MM.1S (cell line): ENCODE measurements around the gene FAM240A.

Source experiments
- DNase-seq: peaks from one replicate; pipeline ENCODE4 v3.0.0-alpha.2; 2015
- H2AFZ ChIP-seq: fragments of 300-600 bp; sonication (generic); 2 replicates; pipeline ENCODE4 v1.6.0; 2016; ENCODE audit warnings: antibody characterized with exemption, low read length
- H3F3A ChIP-seq: fragments of 300-600 bp; sonication (generic); 2 replicates; pipeline ENCODE4 v1.6.1; 2016; ENCODE audit warnings: mild to moderate bottlenecking, antibody characterized with exemption, low read length, moderate library complexity, mixed read lengths; ENCODE audit not compliant: insufficient read depth
- H3K27ac ChIP-seq: fragments of 300-600 bp; sonication (generic); 2 replicates; pipeline ENCODE4 v1.5.1; 2016; ENCODE audit warnings: mild to moderate bottlenecking, low read length
- H3K27me3 ChIP-seq: fragments of 300-600 bp; sonication (generic); replicated peaks from 2 replicates; pipeline ENCODE4 v1.6.0; 2016; ENCODE audit warnings: low read length; ENCODE audit not compliant: insufficient read depth
- H3K36me3 ChIP-seq: fragments of 300-600 bp; sonication (generic); replicated peaks from 2 replicates; pipeline ENCODE4 v1.6.1; 2016; ENCODE audit warnings: mild to moderate bottlenecking, low read length, mixed read lengths; ENCODE audit not compliant: insufficient read depth
- H3K4me1 ChIP-seq: fragments of 300-600 bp; sonication (generic); 2 replicates; pipeline ENCODE4 v1.6.1; 2016; ENCODE audit warnings: low read length, mixed read lengths
- H3K4me2 ChIP-seq: fragments of 300-600 bp; sonication (generic); 2 replicates; pipeline ENCODE4 v1.6.0; 2016; ENCODE audit warnings: low read depth, low read length
- H3K4me3 ChIP-seq: fragments of 300-600 bp; sonication (generic); 2 replicates; pipeline ENCODE4 v1.5.1; 2016; ENCODE audit warnings: low read length, mixed read lengths
- H3K79me2 ChIP-seq: fragments of 300-600 bp; sonication (generic); 2 replicates; pipeline ENCODE4 v1.6.1; 2016; ENCODE audit warnings: mixed run types, low read length, mixed read lengths
- H3K9ac ChIP-seq: fragments of 300-600 bp; sonication (generic); 2 replicates; pipeline ENCODE4 v1.6.1; 2016; ENCODE audit warnings: low read length, mixed read lengths
- H3K9me2 ChIP-seq: fragments of 300-600 bp; sonication (generic); replicated peaks from 2 replicates; pipeline ENCODE4 v1.6.1; 2016; ENCODE audit warnings: mild to moderate bottlenecking, low read length, mixed read lengths; ENCODE audit not compliant: insufficient read depth
- H3K9me3 ChIP-seq: fragments of 300-600 bp; sonication (generic); replicated peaks from 2 replicates; pipeline ENCODE4 v1.6.1; 2016; ENCODE audit warnings: mild to moderate bottlenecking, low read length, mixed read lengths; ENCODE audit not compliant: insufficient read depth
- H4K20me1 ChIP-seq: fragments of 300-600 bp; sonication (generic); 2 replicates; pipeline ENCODE4 v1.6.1; 2016; ENCODE audit warnings: mild to moderate bottlenecking, low read length, moderate library complexity, mixed read lengths; ENCODE audit not compliant: insufficient read depth
- EZH2 ChIP-seq: fragments of 300-600 bp; sonication (generic); optimal IDR thresholded peaks from 2 replicates; pipeline ENCODE3; 2017; ENCODE audit warnings: low read depth, mild to moderate bottlenecking, antibody characterized with exemption, low read length, mixed read lengths
- EZH2phosphoT487 ChIP-seq: fragments of 300-600 bp; sonication (generic); IDR thresholded peaks from 2 replicates; pipeline ENCODE4 v1.6.1; 2018; ENCODE audit warnings: antibody characterized with exemption, low read length
- TF ChIP-seq, protein P1 (sequence below): fragments of 300-600 bp; sonication (generic); IDR thresholded peaks from 2 replicates; pipeline ENCODE4 v1.5.1; 2016; ENCODE audit warnings: antibody characterized with exemption, low read length, mixed read lengths

Gene FAM240A

DNA sequence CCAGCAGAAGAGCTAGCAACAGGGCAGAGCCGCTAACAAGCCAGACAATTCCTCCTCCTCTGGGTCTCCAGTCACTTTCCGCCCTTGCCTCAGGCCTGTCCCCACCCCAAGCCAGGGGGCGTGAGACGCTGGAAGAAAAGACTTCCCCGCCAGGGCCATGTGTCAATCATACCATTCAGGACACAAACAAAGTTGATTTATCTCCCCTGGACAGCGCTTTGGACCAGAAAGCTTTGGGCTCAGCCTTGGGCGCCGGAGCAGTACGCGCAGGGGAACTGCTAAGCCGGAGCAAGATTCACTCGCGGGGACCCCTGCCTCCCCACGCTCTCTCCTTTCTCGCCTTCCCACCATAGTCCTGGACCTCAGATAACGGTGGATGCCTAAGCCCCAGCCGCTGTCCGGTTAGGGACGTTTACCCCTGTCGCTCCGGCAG, 46.7 kb upstream of the FAM240A start:
- Histone ChIP-seq H3K27me3 (no peaks in the 10 kb centered on the region), H3K9me3 (no peaks in the 10 kb centered on the region), H3F3A (no peaks in the 10 kb centered on the region), H3K27ac (no peak overlapping the region), H3K4me1 (0 out of 2 replicates have a peak, but pooled peaks cover 3% of the 10 kb centered on the region), H4K20me1 (no peaks in the 10 kb centered on the region), H3K9ac (peak overlapping the region; percentile 37; the same call in 1 of the 2 replicates), H3K4me2 (peak overlapping the region; percentile 76), H3K79me2 (no peaks in the 10 kb centered on the region), H2AFZ (peak overlapping the region; percentile 66), H3K4me3 (peak overlapping the region; percentile 62), H3K36me3 (no peaks in the 10 kb centered on the region), H3K9me2 (no peaks in the 10 kb centered on the region)
- no peak for DNase-seq
- TF ChIP-seq EZH2 (no peak), EZH2phosphoT487 (no peak)

DNA sequence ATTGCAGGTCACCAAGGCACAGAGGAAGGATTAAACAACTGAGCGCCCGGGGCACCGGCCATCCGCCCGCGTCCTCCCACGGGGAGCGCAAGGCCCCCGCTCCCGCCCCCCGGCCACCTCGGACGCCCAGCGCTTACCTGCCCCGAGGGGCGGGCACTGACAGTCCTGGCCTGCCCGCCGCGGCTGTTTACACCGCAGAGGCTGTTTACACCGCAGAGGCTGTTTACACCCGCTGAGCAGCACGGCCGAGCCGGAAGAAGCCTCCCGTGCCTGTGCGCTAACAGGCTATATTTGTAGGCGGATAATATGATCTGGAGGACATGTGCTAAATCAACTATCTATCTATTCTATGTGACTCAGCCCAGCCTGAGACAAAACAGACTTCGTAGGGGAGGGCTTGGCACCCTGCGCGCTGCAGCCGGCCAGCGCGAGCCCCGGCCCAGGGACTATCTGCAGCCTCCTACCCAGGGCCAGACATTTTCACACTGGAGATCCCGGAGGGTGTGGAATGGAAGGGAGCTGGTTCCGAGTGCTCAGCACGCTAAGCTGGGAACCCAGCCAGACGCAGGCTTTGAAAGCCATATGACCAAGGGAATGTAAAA, 46.2 kb upstream of the FAM240A start, which contains the start of gene LRRC2:
TSS of gene LRRC2 (minus strand) at position 263 of the 602 bp plus-strand sequence. CDS start 14,711 bp downstream, outside the sequence.
- no peaks in the 10 kb centered on the region for H3K27me3 ChIP-seq
- peak within 1 kb of the TSS; percentile 76 for H3K4me2 ChIP-seq
- H3K79me2 ChIP-seq = no peaks in the 10 kb centered on the region
- H2AFZ ChIP-seq = peak within 1 kb of the TSS; percentile 66
- DNase-seq = peak; percentile 17
- no peaks in the 10 kb centered on the region for H3K36me3 ChIP-seq
- TF ChIP-seq EZH2phosphoT487 = no peak
- TF ChIP-seq, protein P1, sequence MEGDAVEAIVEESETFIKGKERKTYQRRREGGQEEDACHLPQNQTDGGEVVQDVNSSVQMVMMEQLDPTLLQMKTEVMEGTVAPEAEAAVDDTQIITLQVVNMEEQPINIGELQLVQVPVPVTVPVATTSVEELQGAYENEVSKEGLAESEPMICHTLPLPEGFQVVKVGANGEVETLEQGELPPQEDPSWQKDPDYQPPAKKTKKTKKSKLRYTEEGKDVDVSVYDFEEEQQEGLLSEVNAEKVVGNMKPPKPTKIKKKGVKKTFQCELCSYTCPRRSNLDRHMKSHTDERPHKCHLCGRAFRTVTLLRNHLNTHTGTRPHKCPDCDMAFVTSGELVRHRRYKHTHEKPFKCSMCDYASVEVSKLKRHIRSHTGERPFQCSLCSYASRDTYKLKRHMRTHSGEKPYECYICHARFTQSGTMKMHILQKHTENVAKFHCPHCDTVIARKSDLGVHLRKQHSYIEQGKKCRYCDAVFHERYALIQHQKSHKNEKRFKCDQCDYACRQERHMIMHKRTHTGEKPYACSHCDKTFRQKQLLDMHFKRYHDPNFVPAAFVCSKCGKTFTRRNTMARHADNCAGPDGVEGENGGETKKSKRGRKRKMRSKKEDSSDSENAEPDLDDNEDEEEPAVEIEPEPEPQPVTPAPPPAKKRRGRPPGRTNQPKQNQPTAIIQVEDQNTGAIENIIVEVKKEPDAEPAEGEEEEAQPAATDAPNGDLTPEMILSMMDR = no peak
- TF ChIP-seq EZH2 = no peak
- 0 out of 2 replicates have a peak, but pooled peaks cover 3% of the 10 kb centered on the region for H3K4me1 ChIP-seq
- H3K9me3 ChIP-seq = no peaks in the 10 kb centered on the region
- H3K27ac ChIP-seq = no peak within 1 kb of the TSS
- H3K9me2 ChIP-seq = no peaks in the 10 kb centered on the region
- no peaks in the 10 kb centered on the region for H4K20me1 ChIP-seq
- no peaks in the 10 kb centered on the region for H3F3A ChIP-seq
- peak within 1 kb of the TSS; percentile 37; the same call in 1 of the 2 replicates for H3K9ac ChIP-seq
- H3K4me3 ChIP-seq = peak within 1 kb of the TSS; percentile 62

DNA sequence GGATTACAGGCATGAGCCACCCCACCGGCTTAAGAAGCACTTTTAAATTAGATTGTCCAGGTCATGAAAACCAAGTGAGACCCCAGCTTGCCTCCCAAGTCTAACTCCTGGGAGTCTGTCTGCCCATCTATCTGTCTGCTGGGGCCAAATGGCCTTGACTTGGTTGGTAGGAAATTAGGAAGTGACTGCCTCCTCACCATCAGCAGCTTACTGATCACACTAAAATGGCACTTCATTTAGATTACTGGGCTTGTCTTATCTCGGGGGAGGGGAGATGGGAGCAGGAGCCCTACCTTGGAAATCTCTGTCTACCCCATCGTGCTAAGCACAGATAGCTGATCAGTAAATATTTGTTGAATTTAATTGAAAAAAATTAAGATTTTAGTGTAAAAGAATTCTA, 40.6 kb upstream of the FAM240A start:
- Histone ChIP-seq H3K36me3 (no peaks in the 10 kb centered on the region), H3K4me2 (no peak overlapping the region), H3K4me1 (no peaks in the 10 kb centered on the region), H3K9me3 (no peaks in the 10 kb centered on the region), H3K27ac (no peak overlapping the region), H3K4me3 (no peak overlapping the region), H4K20me1 (no peaks in the 10 kb centered on the region), H3K79me2 (no peaks in the 10 kb centered on the region), H3K9me2 (no peaks in the 10 kb centered on the region), H2AFZ (no peak overlapping the region), H3K9ac (no peak overlapping the region), H3K27me3 (no peaks in the 10 kb centered on the region), H3F3A (no peaks in the 10 kb centered on the region)
- no peak for DNase-seq
- TF ChIP-seq, protein P1 = no peak
- TF ChIP-seq EZH2phosphoT487 = no peak
- TF ChIP-seq EZH2 = no peak

DNA sequence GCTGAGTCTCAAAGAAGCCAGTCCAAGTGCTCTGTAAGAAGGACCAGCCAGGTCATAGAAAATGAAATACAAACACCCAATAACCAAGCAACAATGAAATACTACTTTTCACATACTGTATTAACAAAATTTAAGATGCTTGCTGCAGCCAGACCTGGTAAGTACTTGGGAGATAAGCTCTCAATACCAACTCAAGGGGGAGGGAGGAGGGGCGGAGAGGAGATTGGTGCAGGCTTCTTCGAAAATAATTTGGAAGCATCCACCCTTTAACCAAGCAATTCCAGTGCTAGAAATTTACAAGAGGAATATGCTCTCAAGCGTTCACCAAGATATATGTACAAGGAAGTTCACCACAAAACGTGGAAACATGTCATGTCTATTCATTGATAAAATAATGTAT, 38.6 kb upstream of the FAM240A start:
- H3K9ac ChIP-seq = no peak overlapping the region
- no peak overlapping the region for H3K27ac ChIP-seq

More for the DNA sequence above, 38.6 kb upstream of the FAM240A start:
- H3K36me3 ChIP-seq = no peaks in the 10 kb centered on the region
- no peaks in the 10 kb centered on the region for H4K20me1 ChIP-seq
- no peak overlapping the region for H3K4me3 ChIP-seq
- H3K79me2 ChIP-seq = no peaks in the 10 kb centered on the region
- H2AFZ ChIP-seq = no peak overlapping the region
- H3K9me3 ChIP-seq = no peaks in the 10 kb centered on the region
- DNase-seq = no peak
- TF ChIP-seq EZH2phosphoT487 (no peak), EZH2 (no peak)
- TF ChIP-seq, protein P1 = no peak
- H3K27me3 ChIP-seq = no peaks in the 10 kb centered on the region
- H3K9me2 ChIP-seq = no peaks in the 10 kb centered on the region
- no peak overlapping the region for H3K4me2 ChIP-seq
- H3K4me1 ChIP-seq = no peaks in the 10 kb centered on the region
- no peaks in the 10 kb centered on the region for H3F3A ChIP-seq
